22Rv1 (cell line): ENCODE results near the gene NANOS1.

Source experiments
- H3K27ac ChIP-seq: fragments of 450-650 bp; 2 replicates; pipeline ENCODE4 v1.5.1; 2017
- CTCF ChIP-seq: fragments of 450-650 bp; IDR thresholded peaks from 2 replicates; pipeline ENCODE4 v1.5.1; 2017; ENCODE audit warnings: mild to moderate bottlenecking
- ZFX ChIP-seq: fragments of 450-650 bp; IDR thresholded peaks from 2 replicates; pipeline ENCODE4 v1.6.1; 2017; ENCODE audit warnings: antibody characterized with exemption, borderline replicate concordance

The NANOS1 gene

GRCh38 chr10:119049361-119049760 is 19.8 kb downstream of the NANOS1 start:
- no peak overlapping the region for H3K27ac ChIP-seq
- TF ChIP-seq ZFX (no peak), CTCF (no peak)

GRCh38 chr10:119049777-119050176 is 20.3 kb downstream of the NANOS1 start:
- no peak overlapping the region for H3K27ac ChIP-seq
- TF ChIP-seq CTCF (no peak), ZFX (no peak)

- TF ChIP-seq ZFX (no peak), CTCF (no peak)
- no peak overlapping the region for H3K27ac ChIP-seq
These were observed 22.3 kb downstream of the NANOS1 start for GRCh38 chr10:119051775-119052174.

GRCh38 chr10:119055472-119055871 is 26.0 kb downstream of the NANOS1 start:
- H3K27ac ChIP-seq: no peak overlapping the region
- TF ChIP-seq CTCF (no peak), ZFX (no peak)

GRCh38 chr10:119058010-119058409 is 28.5 kb downstream of the NANOS1 start:
- no peak overlapping the region for H3K27ac ChIP-seq
- TF ChIP-seq CTCF (no peak), ZFX (no peak)

- TF ChIP-seq CTCF (no peak), ZFX (no peak)
These were observed 30.0 kb downstream of the NANOS1 start for GRCh38 chr10:119059557-119059956.

GRCh38 chr10:119060107-119060506 is 30.6 kb downstream of the NANOS1 start:
- TF ChIP-seq ZFX (no peak), CTCF (no peak)
- no peak overlapping the region for H3K27ac ChIP-seq

More at GRCh38 chr10:119059557-119059956, 30.0 kb downstream of the NANOS1 start:
- no peak overlapping the region for H3K27ac ChIP-seq
